ENCODE results near the gene PLA2G4B.

Gene PLA2G4B

DNA sequence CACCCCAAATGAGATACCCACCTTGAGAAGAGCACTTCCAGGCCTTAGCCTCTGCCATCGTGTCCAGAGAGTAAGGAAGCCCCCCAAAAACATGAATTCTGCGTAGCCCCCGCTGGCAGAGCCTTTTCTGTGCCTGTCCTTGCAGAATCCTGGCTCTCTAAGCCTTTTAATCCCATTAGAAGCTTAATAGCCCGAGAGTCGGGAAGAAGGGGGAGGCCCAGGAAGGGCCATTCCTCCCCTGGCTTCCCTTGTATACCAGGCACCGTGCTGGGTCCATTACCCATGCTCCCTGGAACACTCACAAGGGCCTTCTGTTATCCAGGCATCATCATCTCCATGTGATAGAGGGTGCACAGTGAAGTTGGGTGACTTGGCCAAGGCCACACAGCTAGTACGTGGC lies 48.1 kb downstream of the PLA2G4B start:
- DNase-seq (ENCODE audit: low read depth in 2 of 2): no peak

GRCh38 chr15:41887161-41887560 lies 48.5 kb downstream of the PLA2G4B start:
- no peak for DNase-seq (ENCODE audit: low read depth in 2 of 2)

DNA sequence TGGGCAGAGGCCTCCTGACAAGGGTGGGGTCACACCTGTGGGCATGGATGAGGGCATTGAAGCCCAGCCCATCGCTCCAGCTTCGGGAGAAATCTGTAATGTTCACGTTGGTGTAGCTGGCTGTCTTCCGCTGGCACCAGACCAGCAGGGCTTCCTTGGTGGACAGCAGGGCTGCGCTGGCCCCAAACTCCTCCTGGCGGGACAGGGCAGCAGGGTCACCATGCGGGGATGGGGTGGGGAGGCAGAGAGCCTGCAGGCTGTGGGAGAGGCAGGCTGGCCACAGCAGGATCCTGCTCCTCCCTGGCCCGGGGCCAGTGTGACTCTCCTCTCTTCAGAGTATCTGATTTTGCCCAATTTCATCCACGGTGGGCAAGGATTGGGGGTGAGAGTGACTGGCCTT lies 49.2 kb downstream of the PLA2G4B start:
- DNase-seq (ENCODE audit: low read depth in 2 of 2): no peak

GRCh38 chr15:41888662-41889253 lies 50.1 kb downstream of the PLA2G4B start:
- DNase-seq (ENCODE audit: low read depth in 2 of 2): no peak

- no peak for DNase-seq (ENCODE audit: low read depth in 2 of 2)
Measured at GRCh38 chr15:41890050-41890690, 51.5 kb downstream of the PLA2G4B start.

DNA sequence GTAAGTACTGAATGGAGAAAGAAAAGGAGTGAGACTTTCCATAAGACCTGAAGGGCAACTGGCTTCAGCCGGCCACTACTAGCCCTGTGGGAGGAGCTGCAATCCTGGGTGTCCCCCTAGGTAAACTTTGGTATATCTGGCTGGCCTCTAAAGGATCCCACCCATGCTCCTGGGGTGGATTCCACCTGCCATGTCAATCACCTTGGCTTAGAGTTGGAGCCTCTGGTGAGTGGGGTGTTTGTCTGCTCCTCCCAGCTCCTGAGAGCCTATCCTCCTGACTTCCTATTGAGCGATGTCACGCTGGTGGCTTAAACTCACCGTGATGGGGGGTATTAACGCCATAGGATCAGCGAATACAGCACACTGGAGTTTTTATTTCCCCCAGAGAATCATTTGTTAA lies 52.6 kb downstream of the PLA2G4B start:
- DNase-seq (ENCODE audit: low read depth in 2 of 2): no peak

DNA sequence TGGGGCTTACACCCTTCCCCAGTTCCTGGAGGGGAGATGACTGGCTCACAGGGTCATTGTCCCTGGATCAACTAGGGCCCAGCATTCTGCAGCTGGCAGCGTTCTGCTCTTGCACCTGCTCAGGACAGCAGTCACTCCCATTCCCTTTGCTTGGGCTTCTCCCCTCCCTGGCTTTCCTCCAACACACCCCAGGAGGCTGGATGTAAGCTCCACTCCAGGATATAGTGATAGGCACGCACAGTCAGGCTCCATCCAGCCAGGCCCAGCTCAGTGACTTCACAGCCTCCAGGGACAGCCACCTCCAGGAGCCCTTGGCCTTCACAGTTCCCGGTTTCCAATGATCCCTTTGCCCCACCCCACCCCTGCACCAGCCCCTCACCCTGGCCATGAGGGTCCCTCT lies 53.3 kb downstream of the PLA2G4B start:
- no peak for DNase-seq (ENCODE audit: low read depth in 2 of 2)

DNA sequence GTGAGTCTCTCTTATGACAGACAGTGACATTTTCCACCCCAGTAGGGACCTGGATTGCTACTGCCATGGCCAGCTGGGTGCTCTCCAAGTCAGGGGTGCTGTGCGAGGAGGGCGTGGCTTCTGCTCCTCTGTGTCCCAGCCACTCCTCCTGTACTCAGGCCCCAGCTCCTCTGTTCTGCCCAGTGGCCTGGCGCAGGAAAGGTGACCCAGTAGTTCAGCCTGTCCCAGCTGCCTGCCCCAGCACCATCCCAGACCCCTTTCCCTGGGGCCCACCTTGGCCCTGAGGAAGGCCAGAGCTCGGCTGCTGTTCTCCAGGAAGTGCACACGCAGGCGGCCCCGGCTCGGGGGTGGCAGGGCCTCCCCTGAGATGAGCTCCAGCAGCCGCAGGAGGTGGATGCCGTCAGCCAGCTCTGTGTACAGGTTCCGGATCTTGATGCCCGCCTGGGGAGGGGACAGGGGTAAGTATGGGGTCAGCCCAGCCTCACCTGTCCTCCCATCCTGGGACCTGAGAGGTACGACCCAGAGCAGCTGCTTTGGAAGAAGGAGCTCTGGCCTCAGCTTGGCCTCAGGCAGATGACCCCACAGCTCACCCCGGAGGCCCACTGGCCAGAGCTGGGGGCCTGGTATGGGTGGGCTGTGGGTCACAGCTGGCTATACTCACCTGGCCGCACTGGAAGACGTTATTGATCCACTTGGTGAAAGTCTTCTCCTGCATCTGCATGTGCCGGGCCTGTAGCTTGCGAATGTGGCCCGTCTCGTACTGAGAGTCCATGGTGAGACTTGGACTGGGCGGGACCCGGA lies 54.2 kb downstream of the PLA2G4B start:
- no peak for DNase-seq (ENCODE audit: low read depth in 2 of 2)

GRCh38 chr15:41893422-41894250 lies 55.0 kb downstream of the PLA2G4B start, which contains the start of gene SPTBN5:
Gene SPTBN5 (minus strand): TSS chr15:41894053. CDS start chr15:41893497, 556 bp downstream.
- DNase-seq (ENCODE audit: low read depth in 2 of 2): no peak

- DNase-seq (ENCODE audit: low read depth in 2 of 2): no peak
Measured at GRCh38 chr15:41894251-41894790, 55.7 kb downstream of the PLA2G4B start.

GRCh38 chr15:41894791-41895463 lies 56.3 kb downstream of the PLA2G4B start:
- peak in 1 of 2 donors; percentile 78 for DNase-seq (ENCODE audit: low read depth in 2 of 2)

- no peak for DNase-seq (ENCODE audit: low read depth in 2 of 2)
Measured at GRCh38 chr15:41895491-41895890, 56.8 kb downstream of the PLA2G4B start.

GRCh38 chr15:41895957-41896356 lies 57.3 kb downstream of the PLA2G4B start:
- no peak for DNase-seq (ENCODE audit: low read depth in 2 of 2)

DNA sequence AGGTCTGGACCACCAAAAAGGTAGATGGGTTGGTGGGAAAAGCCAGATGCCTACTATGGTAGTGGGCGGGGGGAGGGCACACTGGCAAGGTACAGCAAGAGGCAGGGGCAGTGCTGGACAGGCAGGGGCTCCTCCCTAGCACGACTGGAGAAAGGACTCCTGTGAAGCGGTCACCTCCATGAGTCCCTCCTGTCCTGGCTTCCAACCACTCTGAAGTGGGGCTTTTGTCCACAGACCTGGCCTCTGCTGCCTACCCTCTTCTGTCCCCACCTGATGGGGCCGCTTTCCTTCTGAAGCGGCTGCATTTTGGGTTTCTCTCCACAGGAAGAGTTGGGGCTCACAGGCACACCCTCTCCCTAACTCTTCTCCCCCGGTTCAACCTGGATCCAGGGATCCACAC lies 57.9 kb downstream of the PLA2G4B start:
- DNase-seq (ENCODE audit: low read depth in 2 of 2): no peak

GRCh38 chr15:41897363-41897799 lies 58.7 kb downstream of the PLA2G4B start:
- DNase-seq (ENCODE audit: low read depth in 2 of 2): no peak

All from stimulated activated CD4-positive, alpha-beta T cell treated with anti-CD3 and anti-CD28 coated beads, Interleukin-1b, Interleukin-23, amount 100 ng/mL, for 1 hour (primary cell).